HL-60 (cell line): ENCODE results near the gene CTSW.

ENCODE experiments used
- GABPA ChIP-seq: IDR thresholded peaks from 2 replicates; pipeline ENCODE4 v1.6.1; 2012; ENCODE audit warnings: low read depth
- POLR2AphosphoS5 ChIP-seq: IDR thresholded peaks from 2 replicates; pipeline ENCODE4 v1.6.1; 2012; ENCODE audit warnings: low read depth
- TF ChIP-seq, protein P1 (sequence below): IDR thresholded peaks from one replicate; pipeline ENCODE4 v1.5.1; 2011; ENCODE audit warnings: low read length, control low read depth, inconsistent platforms; ENCODE audit not compliant: insufficient read depth
- TF ChIP-seq, protein P2 (sequence below): IDR thresholded peaks from 2 replicates; pipeline ENCODE4 v1.6.1; 2012; ENCODE audit warnings: low read depth; ENCODE audit not compliant: insufficient replicate concordance

DNA sequence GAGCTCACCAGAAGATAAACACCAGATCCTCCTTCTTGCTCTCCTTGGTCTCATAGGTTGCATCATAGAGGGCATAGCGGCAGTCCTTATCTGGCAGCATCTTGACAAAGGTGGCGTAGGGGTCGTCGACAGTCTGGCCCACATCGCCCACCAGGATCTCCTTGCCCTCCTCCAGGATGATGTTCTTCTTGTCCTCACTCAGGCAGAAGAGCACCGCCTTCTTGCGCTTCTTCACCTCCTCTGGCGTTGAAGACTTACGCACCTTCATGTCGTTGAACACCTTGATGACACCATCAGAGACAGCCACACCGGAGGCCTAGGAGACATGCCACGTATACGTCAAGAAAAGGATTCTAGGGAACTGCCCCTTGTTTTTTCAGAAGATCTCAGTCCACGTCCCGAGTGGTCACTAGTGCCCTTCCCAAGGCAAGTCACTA is 23.7 kb upstream of the CTSW start:
- TF ChIP-seq, protein P1, sequence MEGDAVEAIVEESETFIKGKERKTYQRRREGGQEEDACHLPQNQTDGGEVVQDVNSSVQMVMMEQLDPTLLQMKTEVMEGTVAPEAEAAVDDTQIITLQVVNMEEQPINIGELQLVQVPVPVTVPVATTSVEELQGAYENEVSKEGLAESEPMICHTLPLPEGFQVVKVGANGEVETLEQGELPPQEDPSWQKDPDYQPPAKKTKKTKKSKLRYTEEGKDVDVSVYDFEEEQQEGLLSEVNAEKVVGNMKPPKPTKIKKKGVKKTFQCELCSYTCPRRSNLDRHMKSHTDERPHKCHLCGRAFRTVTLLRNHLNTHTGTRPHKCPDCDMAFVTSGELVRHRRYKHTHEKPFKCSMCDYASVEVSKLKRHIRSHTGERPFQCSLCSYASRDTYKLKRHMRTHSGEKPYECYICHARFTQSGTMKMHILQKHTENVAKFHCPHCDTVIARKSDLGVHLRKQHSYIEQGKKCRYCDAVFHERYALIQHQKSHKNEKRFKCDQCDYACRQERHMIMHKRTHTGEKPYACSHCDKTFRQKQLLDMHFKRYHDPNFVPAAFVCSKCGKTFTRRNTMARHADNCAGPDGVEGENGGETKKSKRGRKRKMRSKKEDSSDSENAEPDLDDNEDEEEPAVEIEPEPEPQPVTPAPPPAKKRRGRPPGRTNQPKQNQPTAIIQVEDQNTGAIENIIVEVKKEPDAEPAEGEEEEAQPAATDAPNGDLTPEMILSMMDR: no peak
- TF ChIP-seq POLR2AphosphoS5: no peak
- no peak for TF ChIP-seq GABPA
- TF ChIP-seq, protein P2, sequence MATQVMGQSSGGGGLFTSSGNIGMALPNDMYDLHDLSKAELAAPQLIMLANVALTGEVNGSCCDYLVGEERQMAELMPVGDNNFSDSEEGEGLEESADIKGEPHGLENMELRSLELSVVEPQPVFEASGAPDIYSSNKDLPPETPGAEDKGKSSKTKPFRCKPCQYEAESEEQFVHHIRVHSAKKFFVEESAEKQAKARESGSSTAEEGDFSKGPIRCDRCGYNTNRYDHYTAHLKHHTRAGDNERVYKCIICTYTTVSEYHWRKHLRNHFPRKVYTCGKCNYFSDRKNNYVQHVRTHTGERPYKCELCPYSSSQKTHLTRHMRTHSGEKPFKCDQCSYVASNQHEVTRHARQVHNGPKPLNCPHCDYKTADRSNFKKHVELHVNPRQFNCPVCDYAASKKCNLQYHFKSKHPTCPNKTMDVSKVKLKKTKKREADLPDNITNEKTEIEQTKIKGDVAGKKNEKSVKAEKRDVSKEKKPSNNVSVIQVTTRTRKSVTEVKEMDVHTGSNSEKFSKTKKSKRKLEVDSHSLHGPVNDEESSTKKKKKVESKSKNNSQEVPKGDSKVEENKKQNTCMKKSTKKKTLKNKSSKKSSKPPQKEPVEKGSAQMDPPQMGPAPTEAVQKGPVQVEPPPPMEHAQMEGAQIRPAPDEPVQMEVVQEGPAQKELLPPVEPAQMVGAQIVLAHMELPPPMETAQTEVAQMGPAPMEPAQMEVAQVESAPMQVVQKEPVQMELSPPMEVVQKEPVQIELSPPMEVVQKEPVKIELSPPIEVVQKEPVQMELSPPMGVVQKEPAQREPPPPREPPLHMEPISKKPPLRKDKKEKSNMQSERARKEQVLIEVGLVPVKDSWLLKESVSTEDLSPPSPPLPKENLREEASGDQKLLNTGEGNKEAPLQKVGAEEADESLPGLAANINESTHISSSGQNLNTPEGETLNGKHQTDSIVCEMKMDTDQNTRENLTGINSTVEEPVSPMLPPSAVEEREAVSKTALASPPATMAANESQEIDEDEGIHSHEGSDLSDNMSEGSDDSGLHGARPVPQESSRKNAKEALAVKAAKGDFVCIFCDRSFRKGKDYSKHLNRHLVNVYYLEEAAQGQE: no peak
